Glutamatergic neuron (in vitro differentiated cells): ENCODE results near the gene CCDC50. TPM values are rescaled to one million over a fixed set of nuclear protein-coding genes. Genes with fewer than 3 reads are reported as not detected.

Experiments
- DNase-seq: peaks from one replicate; pipeline ENCODE4 v3.0.0; 2022
- H3K27ac Mint-ChIP-seq: one replicate; pipeline ENCODE4 v1.8.0; 2020; ENCODE audit warnings: mild to moderate bottlenecking, mixed read lengths, inconsistent platforms; ENCODE audit not compliant: unreplicated experiment
- H3K27me3 Mint-ChIP-seq: one replicate; pipeline ENCODE4 v1.8.0; 2020; ENCODE audit warnings: mild to moderate bottlenecking, moderate library complexity, mixed read lengths, inconsistent platforms; ENCODE audit not compliant: unreplicated experiment
- H3K36me3 Mint-ChIP-seq: one replicate; pipeline ENCODE4 v1.8.0; 2020; ENCODE audit warnings: mild to moderate bottlenecking, mixed read lengths, inconsistent platforms; ENCODE audit not compliant: unreplicated experiment
- H3K4me1 Mint-ChIP-seq: one replicate; pipeline ENCODE4 v1.8.0; 2020; ENCODE audit warnings: mild to moderate bottlenecking, low read depth, mixed read lengths, inconsistent platforms; ENCODE audit not compliant: unreplicated experiment
- H3K4me3 Mint-ChIP-seq: one replicate; pipeline ENCODE4 v1.8.0; 2020; ENCODE audit warnings: mild to moderate bottlenecking, mixed read lengths, inconsistent platforms; ENCODE audit not compliant: unreplicated experiment
- H3K9me3 Mint-ChIP-seq: one replicate; pipeline ENCODE4 v1.8.0; 2020; ENCODE audit warnings: mild to moderate bottlenecking, moderate library complexity, mixed read lengths, inconsistent platforms; ENCODE audit not compliant: unreplicated experiment
- total RNA-seq: library from RNA; stranded (reverse); fragmentation: NEBNext Ultra II Directional; extraction: Animal tissue kit (Norgen Biotek cat#: 25700); gene quantifications from one replicate; pipeline ENCODE4 v1.2.1, GENCODE V29; 2021; ENCODE audit not compliant: unreplicated experiment
- TF ChIP-seq, protein P1 (sequence below): fragments of 200-600 bp; sonication (generic); IDR thresholded peaks from one replicate; pipeline ENCODE4 v1.5.0; 2021; ENCODE audit not compliant: partially characterized antibody, unreplicated experiment

Gene CCDC50
- total RNA-seq, 1 donor from 2014 or later, result 144 TPM

DNA sequence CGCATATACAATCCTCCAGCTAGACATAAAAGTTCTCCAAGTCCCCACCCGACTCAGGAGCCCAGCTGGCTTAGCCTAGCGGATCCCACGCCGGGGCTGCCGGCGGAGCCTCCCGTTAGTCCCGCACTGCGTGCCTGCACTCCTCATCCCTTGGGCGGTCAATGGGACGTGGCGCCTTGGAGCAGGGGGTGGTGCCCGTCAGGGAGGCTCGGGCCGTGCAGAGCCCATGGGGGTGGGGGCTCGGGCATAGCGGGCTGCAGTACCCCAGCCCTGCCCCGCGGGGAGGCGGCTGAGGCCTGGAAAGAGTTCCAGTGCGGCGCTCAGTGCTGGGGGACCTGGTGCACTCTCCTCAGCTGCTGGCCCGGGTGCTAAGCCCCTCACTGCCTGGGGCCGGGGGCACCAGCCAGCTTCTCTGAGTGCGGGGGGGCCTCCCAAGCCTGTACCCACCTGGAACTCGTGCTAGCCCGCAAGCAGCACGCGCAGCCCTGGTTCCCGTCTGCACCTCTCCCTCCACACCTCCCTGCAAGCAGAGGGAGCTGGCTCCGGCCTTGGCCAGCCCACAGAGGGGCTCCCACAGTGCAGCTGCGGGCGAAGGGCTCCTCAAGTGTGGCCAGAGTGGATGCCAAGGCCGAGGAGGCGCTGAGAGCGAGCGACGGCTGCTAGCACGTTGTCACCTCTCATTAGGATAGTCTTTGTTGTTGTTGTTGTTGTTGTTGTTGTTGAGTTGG lies 12.2 kb upstream of the CCDC50 start:
- H3K36me3 Mint-ChIP-seq, result no peaks in the 10 kb centered on the region
- peaks cover 2% of the 10 kb centered on the region for H3K9me3 Mint-ChIP-seq
- peaks cover 2% of the 10 kb centered on the region for H3K27me3 Mint-ChIP-seq
- no peak overlapping the region for H3K27ac Mint-ChIP-seq
- TF ChIP-seq, protein P1, sequence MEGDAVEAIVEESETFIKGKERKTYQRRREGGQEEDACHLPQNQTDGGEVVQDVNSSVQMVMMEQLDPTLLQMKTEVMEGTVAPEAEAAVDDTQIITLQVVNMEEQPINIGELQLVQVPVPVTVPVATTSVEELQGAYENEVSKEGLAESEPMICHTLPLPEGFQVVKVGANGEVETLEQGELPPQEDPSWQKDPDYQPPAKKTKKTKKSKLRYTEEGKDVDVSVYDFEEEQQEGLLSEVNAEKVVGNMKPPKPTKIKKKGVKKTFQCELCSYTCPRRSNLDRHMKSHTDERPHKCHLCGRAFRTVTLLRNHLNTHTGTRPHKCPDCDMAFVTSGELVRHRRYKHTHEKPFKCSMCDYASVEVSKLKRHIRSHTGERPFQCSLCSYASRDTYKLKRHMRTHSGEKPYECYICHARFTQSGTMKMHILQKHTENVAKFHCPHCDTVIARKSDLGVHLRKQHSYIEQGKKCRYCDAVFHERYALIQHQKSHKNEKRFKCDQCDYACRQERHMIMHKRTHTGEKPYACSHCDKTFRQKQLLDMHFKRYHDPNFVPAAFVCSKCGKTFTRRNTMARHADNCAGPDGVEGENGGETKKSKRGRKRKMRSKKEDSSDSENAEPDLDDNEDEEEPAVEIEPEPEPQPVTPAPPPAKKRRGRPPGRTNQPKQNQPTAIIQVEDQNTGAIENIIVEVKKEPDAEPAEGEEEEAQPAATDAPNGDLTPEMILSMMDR, result no peak
- no peak for DNase-seq
- H3K4me1 Mint-ChIP-seq, result no peaks in the 10 kb centered on the region
- no peak overlapping the region for H3K4me3 Mint-ChIP-seq

DNA sequence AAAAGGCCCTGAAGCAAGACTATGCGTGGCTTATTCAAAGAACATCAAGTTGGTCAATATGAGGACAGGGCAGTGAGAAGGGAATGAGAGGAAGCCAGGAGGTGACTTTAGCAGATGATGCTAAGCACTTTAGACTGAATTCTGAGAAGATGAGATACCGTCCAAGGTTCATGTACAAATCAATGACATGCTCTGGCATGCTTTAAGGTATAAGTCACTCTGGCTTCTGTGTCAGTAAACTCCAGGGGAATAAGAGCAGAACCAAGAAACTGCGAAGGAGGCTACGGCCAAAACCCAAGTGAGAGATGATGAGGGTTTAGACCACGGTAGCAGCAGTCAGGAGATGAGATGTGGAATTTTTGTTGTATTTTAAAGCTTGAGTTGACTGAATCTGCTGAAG lies 8.9 kb upstream of the CCDC50 start:
- no peak overlapping the region for H3K27ac Mint-ChIP-seq
- DNase-seq, result no peak
- H3K4me1 Mint-ChIP-seq, result no peaks in the 10 kb centered on the region
- H3K9me3 Mint-ChIP-seq, result peaks cover 3% of the 10 kb centered on the region
- TF ChIP-seq, protein P1, result no peak
- H3K27me3 Mint-ChIP-seq, result peaks cover 2% of the 10 kb centered on the region
- H3K36me3 Mint-ChIP-seq, result no peaks in the 10 kb centered on the region
- H3K4me3 Mint-ChIP-seq, result no peak overlapping the region

DNA sequence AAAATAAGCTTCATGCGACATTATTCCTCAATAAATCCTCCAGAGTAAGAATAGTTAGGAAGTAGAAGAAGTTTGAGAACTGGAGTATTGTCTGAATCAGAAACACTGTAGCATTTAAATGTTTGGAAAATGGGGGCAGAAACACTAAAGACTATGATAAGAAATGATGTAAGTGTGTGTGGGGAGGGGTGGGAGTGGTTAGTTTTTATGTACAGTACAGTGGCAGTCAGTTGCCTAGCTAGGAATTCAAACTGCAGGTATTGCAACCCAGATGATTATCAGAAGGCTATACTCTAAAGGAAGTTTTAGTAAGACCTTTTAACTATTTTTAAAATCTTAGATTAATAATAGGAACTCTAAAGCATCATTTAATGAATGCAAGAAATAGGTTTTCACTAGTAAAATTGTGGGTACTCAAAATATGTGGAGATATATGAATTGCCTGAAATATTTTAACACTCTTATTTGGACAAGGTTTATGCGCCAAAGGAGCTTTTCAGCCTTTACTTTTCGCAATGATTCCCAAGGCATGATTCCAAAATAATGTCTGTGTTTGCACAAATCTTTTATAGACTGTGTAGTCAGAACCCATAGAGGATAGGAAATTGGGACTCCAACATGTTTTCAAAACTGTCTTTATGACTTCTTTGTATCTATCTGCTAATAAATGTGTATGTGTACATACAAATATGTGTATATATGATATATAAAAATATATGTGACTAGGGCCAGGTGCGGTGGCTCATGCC lies 8.0 kb upstream of the CCDC50 start:
- no peak overlapping the region for H3K4me3 Mint-ChIP-seq
- H3K27ac Mint-ChIP-seq, result no peak overlapping the region
- no peaks in the 10 kb centered on the region for H3K4me1 Mint-ChIP-seq
- TF ChIP-seq, protein P1, result no peak
- H3K27me3 Mint-ChIP-seq, result peaks cover 2% of the 10 kb centered on the region
- H3K36me3 Mint-ChIP-seq, result no peaks in the 10 kb centered on the region
- H3K9me3 Mint-ChIP-seq, result peaks cover 3% of the 10 kb centered on the region
- DNase-seq, result no peak

DNA sequence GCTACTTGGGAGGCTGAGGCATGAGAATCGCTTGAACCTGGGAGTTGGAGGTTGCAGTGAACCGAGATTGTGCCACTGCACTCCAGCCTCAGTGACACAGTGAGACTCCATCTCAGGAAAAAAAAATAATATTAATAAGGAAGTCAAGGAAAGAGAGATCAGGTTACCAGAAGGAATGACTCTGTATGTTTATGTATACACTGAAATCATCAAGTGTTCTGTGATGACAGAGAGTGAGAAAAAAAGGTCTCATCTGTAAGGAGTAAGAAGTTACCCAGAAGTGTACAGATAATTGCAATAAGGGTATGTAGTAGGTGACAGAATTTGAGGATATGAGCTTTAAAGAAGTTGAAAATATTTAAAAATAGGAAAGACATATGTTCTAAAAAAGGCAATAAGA lies 4.3 kb upstream of the CCDC50 start:
- Mint-ChIP-seq H3K9me3 (peaks cover 11% of the 10 kb centered on the region), H3K4me1 (peaks cover 8% of the 10 kb centered on the region)

More for the DNA sequence above, 4.3 kb upstream of the CCDC50 start:
- TF ChIP-seq, protein P1, result no peak
- Mint-ChIP-seq H3K27me3 (peaks cover 4% of the 10 kb centered on the region), H3K27ac (no peak overlapping the region), H3K4me3 (no peak overlapping the region), H3K36me3 (no peaks in the 10 kb centered on the region)
- DNase-seq, result no peak
